ENCODE data around the gene CIZ1. TPM values are rescaled to one million over a fixed set of nuclear protein-coding genes. Genes with fewer than 3 reads are reported as not detected.
A peak's percentile ranks its signal among the peaks of the same experiment; 100 is the strongest.

The CIZ1 gene
- total and polyA plus RNA-seq, 8 donors = 56.5 to 87.9 (median 77.4) TPM

- Histone ChIP-seq H3K27ac (no peak overlapping the region), H3K27me3 (no peaks in the 10 kb centered on the region), H3K4me1 (peaks cover 11 to 18% (median 12%) of the 10 kb centered on the region in 3 donors), H3K4me3 (no peak overlapping the region), H3K36me3 (no peaks in the 10 kb centered on the region), H3K9me3 (no peaks in the 10 kb centered on the region)
- TF ChIP-seq CTCF (IDR thresholded peaks at IDR 0.05) = no peak
- no peak for ATAC-seq
- 64 to 71% methylated on average over 8 of the region's 8 CpGs for WGBS, 2 donors
- intact Hi-C loops (cut with DNase I) = no loop called here
- no peak for FAIRE-seq
- peak in 3 of 6 donors; percentile 11 to 46 (median 43) for DNase-seq
Observed at GRCh38 chr9:128145536-128145935, 45.8 kb downstream of the CIZ1 start.

GRCh38 chr9:128144239-128145181 is 46.9 kb downstream of the CIZ1 start:
- ATAC-seq (no peak), DNase-seq (peak in 3 of 6 donors; percentile 14 to 57 (median 49)), FAIRE-seq (no peak)
- intact Hi-C loops (cut with DNase I) = no loop called here
- Histone ChIP-seq H3K27ac (no peak overlapping the region), H3K4me1 (peaks cover 10 to 12% (median 11%) of the 10 kb centered on the region in 3 donors), H3K9me3 (no peaks in the 10 kb centered on the region), H3K36me3 (no peaks in the 10 kb centered on the region), H3K27me3 (no peaks in the 10 kb centered on the region), H3K4me3 (no peak overlapping the region)
- no peak for TF ChIP-seq CTCF (IDR thresholded peaks at IDR 0.05)
- 79 to 85% methylated on average over 22 of the region's 22 CpGs for whole genome bisulfite sequencing, 2 donors

- intact Hi-C loops (cut with DNase I) = no loop called here
- H3K36me3 ChIP-seq = no peaks in the 10 kb centered on the region
- FAIRE-seq = no peak
- H3K27ac ChIP-seq = no peak overlapping the region
- no peaks in the 10 kb centered on the region for H3K27me3 ChIP-seq
- peaks cover 3 to 5% (median 5%) of the 10 kb centered on the region in 3 donors for H3K4me1 ChIP-seq
- H3K4me3 ChIP-seq = no peak overlapping the region
- DNase-seq = peak in 3 of 6 donors; percentile 18 to 56 (median 55)
- H3K9me3 ChIP-seq = no peaks in the 10 kb centered on the region
- ATAC-seq = no peak
- no peak for TF ChIP-seq CTCF (IDR thresholded peaks at IDR 0.05)
- 82 to 83% methylated on average over 8 of the region's 8 CpGs for WGBS, 2 donors
Observed at GRCh38 chr9:128143525-128144238, 47.7 kb downstream of the CIZ1 start.

DNA sequence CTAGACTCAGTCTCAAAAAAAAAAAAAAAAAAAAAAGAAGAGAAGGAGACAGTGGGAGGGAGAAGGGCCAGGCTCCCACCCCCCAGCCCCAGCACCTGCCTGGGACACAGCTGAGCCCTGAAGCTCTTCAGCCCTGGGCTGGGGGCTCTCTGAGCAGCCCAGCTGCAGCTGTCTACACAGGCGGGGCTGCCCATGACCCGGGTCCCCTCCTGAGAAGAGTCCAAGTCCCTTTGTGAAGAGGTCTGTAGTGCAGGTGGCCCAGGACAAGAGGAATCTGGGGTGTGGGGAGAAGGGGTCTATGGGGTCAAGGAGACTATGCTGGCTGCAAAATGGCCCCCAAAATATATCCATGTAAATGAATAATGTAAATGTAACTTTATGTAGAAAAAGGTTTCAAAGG is 48.8 kb downstream of the CIZ1 start:
- TF ChIP-seq CTCF (IDR thresholded peaks at IDR 0.05) = no peak
- H3K4me1 ChIP-seq = no peaks in the 10 kb centered on the region
- no peaks in the 10 kb centered on the region for H3K9me3 ChIP-seq
- FAIRE-seq = no peak
- H3K27me3 ChIP-seq = no peaks in the 10 kb centered on the region
- H3K4me3 ChIP-seq = no peak overlapping the region
- ATAC-seq = no peak
- intact Hi-C loops (cut with DNase I) = no loop called here
- H3K27ac ChIP-seq = no peak overlapping the region
- peak in 3 of 6 donors; percentile 6 to 39 (median 25) for DNase-seq
- WGBS, 2 donors = 69 to 72% methylated on average over 2 of the region's 2 CpGs
- H3K36me3 ChIP-seq = no peaks in the 10 kb centered on the region

Measured in pancreas (tissue), 10 donors.